Measurements from ENCODE around the gene TBC1D22A.
"Not testable (repeated sequence)": the region's sequence is repeated elsewhere in the genome, so short reads cannot be mapped to it uniquely, and the experiment has no call there.

TBC1D22A gene

DNA sequence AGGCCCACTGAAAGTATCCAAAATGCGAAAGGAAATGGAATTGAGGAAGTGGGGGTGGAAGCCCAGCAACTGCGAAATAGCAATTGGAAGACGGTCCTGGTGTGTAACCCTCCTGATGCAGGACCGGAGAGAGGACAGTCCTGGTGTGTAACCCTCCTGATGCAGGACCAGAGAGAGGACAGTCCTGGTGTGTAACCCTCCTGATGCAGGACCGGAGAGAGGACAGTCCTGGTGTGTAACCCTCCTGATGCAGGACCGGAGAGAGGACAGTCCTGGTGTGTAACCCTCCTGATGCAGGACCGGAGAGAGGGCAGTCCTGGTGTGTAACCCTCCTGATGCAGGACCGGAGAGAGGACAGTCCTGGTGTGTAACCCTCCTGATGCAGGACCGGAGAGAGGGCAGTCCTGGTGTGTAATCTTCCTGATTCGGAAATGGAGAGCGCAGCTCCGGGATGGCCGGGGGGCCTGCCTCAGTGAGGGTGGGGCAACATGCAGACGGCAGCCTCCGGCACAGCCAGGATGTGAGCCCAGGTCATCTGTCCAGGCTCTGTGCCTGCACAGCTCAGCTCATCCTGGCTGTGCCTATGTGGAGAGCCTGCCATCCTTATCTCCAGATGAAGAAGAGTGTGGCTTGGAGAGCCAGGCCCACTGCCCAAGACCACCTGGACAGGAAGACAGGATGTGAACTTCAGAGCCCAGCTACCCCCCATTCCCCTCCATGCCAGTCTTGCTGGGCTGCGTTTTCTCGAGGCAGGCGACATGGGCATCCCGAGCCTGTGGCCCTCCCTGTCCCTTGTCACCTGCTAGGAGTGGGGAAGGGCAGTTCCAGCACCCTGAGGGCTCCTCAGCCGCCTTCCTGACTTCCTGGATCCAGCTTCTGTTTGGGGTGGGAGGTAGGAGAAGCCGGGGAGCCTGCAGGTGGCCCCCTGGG is 408.3 kb downstream of the TBC1D22A start:
- not testable (repeated sequence) for DNase-seq (ENCODE audit: low spot score)

DNA sequence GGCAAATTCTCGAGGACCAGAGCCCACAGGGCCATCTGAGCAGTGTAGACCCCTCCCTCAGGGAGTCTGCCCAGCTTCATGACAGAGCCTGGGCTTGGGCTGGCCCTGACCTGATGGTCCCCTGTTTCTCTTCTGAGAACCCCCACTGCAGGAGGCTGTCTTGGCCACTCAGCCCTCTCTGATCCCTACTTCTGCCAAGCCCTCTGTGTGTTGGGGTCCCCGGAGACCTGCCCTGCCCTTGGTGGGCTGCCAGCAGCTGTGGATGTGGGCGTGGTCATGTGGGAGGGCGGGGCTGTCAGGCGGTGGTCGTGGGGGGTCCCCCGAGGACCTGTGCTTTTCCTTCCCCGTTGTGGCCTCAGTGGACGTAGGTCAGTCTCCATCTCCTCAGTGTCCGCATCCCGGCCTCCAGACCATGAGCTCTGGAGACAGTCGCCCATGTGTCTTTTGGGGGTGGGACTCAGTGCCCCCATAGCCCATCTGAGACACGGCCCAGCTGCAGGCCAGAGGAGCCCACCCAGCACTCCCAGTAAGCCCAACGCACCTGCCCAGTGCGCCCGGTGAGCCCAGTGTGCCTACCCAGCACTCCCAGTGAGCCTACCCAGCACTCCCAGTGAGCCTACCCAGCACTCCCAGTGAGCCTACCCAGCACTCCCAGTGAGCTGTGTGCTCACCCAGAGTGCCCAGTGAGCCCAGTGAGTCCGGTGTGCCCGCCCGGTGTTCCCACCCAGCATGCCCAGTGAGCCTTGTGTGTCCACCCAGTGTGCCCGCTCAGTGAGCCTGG is 409.2 kb downstream of the TBC1D22A start:
- no peak for DNase-seq (ENCODE audit: low spot score)

DNA sequence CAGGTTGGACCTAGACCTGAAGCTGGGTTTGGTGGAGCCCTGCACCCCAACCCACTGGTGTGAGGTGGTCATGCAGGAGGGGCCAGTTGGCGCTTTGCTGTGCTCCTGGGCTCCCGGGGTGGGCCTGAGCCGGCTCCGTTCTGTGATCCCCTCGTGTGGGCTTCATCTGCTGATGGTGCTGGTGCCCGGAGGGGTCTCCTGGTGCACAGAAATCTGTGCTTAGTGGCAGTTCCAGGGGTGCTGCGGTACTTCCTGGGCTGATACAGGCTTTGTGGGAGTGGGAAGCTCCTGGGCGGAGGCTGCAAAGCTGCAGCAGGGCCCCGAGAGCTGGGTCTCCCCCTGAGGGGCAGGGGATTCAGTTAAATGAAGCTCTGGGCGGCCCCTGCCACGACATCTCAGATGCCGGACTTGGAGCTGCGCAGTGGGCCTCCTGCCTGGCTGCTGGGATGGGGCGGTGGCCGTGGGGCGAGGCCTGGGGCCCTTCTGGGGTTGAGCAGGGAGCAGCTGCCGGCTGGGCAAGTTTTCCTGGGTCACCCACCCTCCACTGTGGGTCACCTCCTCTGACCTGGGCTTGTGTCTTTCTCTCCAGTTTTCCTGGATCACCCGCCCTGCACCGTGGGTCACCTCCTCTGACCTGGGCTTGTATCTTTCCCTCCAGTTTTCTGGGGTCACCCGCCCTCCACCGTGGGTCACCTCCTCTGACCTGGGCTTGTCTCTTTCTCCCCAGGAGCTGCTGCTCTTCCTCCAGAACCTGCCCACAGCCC is 410.5 kb downstream of the TBC1D22A start:
- no peak for DNase-seq (ENCODE audit: low spot score)

DNA sequence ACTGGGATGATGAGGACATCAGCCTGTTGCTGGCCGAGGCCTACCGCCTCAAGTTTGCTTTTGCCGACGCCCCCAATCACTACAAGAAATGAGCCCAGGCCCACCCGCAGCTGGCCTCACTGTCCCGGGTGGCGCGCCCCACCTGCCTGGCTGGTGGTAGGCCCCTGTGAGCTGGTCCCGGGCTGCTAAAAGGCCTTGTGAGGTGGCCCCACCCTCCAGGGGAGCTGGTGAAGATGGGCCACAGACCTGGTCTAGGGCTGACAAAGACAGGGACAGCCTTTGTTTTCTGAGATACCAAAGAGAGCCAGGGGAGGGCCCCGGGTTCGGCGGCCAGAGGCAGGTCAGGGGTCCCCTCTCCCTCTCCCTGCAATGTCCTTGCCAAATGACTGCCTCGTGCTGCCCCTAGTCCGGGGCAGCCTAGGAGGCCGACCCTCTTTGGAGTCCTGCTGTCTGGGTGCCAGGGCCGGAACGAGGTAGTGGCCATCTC is 411.1 kb downstream of the TBC1D22A start:
- DNase-seq (ENCODE audit: low spot score), result no peak

DNA sequence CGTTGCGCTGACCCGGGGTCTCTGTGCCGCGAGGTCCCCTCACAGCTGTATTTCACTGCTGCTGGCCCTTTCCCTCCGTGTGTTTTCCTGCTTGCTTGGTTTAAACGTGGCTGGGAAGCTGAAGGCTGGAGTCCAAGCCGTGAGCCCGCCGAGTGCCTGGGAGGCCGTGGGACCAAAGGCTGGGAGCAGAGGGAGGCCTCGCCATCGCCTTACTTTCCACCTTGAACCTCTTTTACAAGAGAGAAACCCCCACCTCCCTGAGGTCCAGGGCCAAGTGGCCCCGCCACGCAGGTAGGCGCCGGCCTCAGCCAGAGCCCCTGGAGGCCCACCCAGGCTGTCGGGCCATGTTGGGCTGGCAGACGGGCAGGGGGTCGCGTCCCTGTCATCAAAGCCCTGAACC is 411.6 kb downstream of the TBC1D22A start:
- no peak for DNase-seq (ENCODE audit: low spot score)

DNA sequence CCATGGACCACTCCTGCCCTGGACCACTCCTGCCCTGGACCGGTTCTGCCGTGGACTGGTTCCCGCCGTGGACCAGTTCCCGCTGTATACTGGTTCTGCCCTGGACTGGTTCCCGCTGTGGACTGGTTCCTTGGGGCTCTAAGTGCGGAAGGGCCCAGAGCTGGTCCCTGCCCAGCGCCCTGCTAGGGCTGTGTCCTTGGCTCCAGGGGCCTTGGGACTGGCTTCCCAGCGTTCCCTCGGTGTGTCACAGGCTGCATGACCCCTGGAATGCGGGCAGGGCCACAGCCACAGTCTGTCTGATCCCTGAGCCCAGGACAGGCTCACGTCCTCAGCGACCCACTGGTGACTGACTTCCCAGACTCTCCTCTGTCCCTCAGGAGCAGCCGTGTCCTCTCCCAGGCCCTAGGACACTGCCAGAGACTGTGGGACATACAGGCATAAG is 412.2 kb downstream of the TBC1D22A start:
- DNase-seq (ENCODE audit: low spot score), result no peak

DNA sequence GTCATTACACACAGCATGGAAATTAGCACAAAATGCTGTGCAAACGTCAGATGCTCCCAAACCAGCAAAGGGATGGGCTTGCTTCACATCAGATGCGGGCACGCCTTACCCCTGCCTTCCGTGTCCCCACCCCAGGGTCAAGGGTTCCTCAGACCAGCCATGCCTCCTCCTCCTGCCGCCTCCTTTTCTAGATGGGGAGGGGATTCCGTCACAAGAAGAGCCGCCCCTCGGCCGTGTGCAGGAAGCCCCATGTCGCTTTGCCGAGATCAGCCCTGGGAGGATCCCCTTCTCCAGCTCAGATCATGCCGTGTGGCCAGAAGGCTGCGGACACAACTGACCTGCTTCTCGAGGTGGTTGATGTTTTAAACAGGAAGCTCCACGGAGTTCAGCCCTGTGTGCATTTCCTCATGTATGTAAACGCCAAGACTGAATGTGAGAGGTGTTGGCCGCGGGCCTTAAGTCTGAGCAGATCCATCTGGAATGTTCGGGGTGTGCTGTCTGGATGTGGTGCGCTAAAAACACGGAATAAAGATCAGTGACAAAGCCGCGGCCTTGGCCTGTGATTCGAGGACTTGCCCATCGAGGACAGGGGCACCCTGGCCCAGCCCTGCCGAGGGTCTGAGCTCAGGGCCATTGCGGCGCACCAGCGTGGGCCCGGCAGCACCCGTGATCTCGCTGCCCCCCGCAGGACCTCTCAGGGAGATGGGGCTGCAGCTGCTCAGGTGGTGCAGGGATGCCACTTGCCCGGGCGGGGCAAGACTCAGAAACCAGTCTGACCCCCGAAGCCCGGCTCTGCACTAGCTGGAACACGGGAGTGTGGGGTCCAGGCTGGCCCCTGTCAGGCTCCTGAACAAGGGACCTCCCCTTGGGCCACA is 412.9 kb downstream of the TBC1D22A start:
- DNase-seq (ENCODE audit: low spot score), result no peak

DNA sequence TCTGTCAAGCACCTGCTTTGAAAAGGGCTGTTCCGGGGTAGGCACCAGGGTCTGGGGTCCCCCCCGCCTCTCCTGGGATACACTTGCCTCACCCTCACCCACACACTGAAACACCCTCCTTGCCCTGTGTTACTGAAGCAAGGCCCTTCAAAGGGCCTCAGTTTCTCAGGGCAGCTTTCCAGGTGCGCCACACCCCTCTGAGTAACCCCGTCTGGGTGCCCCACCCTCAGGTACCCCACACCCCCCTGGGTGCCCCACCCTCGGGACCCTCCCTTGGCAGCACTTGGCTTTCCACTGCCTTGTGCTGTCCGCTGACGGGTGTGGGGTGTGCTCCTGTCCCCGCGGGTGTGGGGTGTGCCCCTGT is 413.6 kb downstream of the TBC1D22A start:
- DNase-seq (ENCODE audit: low spot score), result no peak

DNA sequence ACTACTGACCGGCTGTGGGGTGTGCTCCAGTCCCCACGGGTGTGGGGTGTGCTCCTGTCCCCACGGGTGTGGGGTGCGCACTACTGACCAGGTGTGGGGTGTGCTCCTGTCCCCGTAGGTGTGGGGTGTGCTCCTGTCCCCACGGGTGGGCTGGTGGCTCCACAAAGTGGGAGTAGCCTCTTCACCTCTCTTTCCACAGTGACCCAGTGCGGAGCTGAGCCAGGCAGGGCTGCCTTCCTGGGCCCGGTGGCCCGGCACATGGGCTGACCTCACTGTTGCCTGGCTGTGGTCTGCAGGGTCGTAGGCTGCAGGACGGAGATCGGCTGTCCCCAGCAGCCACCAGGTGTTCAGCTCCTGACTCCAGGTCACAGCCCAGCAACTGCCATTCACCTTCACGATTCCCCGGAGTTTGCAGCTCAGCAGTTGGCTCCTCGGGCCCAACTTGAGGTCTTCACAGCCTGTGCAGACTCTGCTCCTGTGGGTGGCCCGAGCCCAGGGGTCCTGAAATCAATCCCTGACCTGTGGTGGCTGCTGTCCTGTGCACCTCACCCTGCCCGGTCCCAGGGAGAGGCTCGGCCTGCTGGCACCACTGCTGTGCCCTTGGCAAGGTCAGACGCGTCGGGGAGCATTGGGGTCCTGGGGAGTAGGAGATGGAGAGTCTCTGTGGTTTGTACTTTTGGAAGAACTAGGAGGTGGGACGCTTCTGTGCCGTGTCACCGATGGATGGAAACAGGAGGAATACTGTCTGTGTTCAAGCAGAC is 414.3 kb downstream of the TBC1D22A start:
- no peak for DNase-seq (ENCODE audit: low spot score)

DNA sequence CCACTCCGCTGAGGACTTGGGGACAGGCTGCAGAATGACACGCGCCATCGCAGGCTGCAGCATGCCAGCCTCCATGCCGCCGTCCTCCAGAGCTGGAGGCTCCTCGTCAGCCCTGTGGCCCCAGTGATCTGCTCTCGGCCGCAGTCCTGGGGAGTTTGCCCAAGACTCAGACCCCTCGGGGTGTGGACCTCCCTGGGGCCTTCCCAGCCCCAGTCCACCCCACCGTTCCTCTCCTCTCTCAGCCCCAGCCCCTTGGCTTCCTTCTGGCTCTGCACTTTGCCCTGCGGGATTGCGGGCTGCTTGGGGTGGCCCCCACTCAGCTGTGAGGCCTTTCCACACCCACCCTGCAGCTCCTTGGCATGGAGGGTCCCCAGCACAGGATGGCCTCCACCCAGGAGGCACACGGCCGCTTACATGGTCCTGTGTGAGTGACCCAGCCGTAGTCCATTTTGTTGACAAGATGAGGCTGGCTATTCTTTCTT is 414.9 kb downstream of the TBC1D22A start:
- no peak for DNase-seq (ENCODE audit: low spot score)

DNA sequence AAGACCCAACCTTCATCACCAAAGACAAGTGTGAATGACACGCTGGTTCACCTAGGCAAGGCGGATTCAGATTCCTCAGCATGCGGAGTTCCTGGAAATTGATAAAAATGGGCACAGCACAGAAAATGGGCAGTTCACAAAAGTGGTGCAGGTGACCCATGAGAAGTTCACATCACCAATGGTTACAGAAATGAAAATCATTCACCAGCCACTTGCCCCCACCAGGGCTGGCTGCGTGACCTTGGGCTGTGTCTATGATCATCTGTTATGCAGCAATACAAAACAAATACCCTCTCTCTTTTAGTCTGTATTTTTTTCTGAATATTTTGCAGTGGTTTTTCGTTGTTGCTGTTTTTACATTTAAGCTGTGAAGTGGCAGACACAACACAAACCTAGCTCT is 415.9 kb downstream of the TBC1D22A start:
- no peak for DNase-seq (ENCODE audit: low spot score)

DNA sequence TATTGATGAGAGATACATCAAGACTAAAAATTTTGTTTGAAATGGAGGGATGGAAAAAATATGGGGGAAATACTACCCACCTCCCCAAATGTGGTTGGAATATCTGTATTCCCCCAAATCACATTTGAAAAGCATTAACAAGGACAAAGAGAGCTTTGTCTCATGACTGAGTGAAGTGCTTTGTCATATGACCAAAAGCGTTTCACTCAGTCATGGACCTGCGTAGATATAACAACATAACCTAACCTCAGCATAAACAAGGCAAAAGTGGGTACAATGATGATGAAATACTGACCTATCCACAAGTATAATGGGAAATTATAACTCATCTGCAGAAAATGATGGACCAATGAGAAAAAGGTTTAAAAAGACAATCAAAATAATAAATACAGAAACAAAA is 418.3 kb downstream of the TBC1D22A start:
- DNase-seq (ENCODE audit: low spot score), result no peak

DNA sequence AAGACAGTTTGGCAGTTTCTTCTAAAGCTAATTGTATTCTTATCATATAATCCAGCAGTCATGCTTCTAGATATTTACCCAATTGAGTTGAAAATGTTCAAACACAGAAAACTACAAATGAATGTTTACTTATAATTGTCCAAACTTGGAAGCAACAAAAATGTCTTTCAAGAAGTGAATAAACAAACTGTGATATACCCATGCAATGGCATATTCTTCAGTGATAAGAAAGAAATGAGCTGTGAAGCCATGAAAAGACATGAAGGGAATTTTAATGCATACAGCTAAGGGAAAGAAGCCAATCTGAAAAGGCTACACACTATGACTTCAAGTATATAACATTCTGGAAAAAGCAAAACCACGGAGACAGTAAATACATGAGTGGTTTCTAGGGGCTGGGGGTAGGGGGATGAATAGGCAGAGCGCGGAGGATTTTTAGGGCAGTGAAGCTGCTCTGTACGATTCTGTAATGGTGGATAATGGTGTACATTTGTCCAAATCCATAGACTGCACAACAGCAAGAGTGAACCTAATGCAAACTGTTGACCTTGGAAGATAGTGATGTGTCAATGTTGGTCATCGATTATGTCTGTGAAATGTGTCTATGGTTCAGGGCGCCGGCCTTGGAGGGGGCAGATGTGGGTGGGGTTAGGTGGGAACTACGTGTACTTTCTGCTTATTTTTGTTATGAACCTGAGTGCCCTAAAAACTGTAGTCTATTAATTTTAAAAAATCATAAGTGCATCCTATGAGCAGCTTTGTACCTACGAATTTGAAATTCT is 424.9 kb downstream of the TBC1D22A start:
- no peak for DNase-seq (ENCODE audit: low spot score)

DNA sequence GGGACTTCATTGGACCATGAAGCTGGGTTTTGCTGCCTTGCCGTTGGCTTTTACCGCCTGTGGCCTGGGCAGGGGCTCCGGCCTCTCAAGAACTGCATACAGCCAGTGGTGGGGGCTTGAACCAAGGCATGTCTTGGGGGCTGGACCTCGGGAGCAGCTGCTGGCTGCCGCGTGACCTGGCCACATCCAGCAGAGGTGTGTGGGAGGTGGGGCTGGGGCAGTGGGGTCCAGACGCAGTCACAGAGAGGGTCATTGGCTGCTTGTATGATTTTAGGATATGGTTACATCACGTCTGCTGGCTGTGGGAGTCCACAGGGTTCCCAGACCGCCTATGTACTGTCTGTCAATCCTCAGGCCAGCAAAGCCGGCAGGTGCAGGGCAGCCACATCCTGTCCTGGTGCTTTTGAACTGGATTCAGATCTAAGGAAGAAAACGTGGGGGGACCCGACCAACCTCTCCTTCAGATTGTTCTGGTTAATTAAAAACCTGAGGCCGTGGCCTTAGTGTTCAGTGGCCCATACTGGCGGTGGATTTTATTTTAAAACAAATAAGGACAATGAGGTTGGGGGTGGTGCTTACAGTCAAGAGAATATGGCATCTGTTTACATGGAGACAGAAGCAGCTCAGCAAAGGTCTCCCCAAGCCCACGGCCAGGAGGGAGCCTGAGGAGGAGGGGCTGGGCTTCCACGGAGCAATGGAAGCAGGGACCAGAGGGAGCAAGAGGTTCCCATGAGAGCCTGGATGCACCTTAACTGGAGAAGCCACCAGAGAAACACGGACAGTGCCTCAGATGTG is 426.0 kb downstream of the TBC1D22A start:
- no peak for DNase-seq (ENCODE audit: low spot score)

DNA sequence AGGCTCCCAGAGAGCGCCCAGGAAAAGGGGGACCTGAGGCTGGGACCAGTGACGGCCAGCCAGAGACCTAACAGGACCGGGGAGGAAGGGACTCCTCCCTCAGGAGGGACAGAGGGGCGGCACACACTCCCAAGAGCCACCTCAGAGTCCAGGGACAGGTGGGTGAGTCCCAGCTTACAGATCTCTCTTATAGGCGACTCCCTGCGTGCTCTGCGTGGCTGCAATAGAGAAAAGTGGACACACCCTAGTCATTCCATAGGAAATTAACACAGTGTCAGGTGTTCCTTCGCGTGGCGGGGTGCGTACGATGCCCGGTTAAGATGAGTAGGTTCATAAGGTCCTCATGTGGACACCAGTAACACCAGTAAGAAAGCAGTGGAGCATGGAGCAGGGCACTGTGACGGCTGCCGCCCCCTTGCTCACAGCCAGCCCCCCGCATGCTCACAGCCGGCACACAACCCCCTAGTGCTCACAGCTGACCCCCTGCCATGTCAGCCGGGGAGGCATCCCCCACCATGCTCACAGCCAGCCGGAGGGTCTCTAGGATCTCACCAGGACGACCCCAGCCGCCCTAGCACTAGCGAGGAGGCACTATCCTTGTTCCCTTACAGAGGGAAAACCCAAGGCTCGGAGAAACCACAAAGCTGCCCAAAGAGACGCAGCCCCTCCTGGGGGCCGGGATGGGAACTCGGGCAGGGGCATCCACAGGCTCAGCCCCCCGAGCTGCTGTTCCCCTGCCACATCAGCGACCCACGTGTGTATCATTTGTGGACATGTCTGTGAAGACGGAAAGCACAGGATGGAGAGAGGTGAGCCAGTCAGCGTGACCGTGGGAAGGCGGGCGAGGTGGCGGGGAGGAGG is 426.8 kb downstream of the TBC1D22A start:
- no peak for DNase-seq (ENCODE audit: low spot score)

DNA sequence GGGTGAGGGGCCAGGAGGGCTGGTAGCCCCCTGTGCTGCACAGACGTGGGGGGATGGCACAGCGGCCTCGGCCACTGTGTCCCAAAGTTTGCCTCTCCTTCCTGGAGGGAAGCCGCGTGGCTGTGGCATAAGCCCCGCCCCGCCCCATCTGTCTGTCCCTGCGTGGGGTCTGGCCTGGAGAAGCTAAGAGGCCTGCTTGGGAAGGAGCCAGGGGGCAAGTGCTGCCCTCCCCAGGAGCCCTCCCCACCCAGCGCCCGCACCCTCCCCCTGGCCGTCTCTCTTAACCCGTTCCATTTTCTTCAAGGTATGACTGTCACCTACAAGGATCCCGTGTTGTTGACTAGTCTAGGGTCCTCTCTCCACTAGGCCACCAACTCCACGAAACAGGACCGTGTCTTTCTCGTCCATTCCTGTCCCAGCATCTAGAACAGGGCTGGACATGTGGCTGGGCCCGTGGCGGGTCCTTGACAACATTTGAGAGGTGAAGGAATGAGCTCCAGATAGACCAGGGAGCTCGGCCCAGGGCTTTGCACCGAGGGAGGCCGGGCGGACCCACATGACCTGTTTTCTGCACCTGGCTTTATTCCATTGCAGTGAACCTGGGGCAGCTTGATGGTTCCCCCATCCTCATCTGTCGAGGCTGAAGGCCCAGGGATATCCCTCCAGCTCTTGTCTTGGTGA is 428.0 kb downstream of the TBC1D22A start:
- DNase-seq (ENCODE audit: low spot score), result no peak

Measured in putamen (tissue), 1 donor.